GM18870 (cell line): ENCODE data around the gene AP1B1.
"Not testable (repeated sequence)": the region's sequence is repeated elsewhere in the genome, so short reads cannot be mapped to it uniquely, and the experiment has no call there.

Experiments
- ATAC-seq: cut with Tn5 transposase; IDR thresholded peaks from one replicate; pipeline ENCODE4 v1.9.1; 2021; ENCODE audit warnings: moderate library complexity; ENCODE audit not compliant: unreplicated experiment

AP1B1 gene

DNA sequence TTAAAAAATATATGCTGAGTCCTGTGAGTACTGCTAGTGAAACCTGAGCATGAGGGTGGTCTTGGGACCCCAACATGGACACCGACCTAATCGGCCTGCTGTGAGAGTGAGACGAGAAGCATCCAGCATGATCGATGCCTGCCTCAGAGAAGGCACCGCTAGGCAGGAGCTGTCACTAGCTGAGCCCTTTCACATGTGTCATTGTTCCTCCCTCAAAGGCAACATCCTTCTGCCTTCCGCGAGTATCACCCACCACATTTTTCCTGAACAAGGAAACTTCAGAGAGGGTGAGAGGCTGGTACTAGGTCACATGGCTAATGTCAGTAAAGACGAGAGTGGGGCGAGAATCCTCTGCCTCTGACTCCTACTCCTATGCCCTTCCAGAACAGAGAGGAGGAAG, 35.6 kb downstream of the AP1B1 start:
- no peak for ATAC-seq

DNA sequence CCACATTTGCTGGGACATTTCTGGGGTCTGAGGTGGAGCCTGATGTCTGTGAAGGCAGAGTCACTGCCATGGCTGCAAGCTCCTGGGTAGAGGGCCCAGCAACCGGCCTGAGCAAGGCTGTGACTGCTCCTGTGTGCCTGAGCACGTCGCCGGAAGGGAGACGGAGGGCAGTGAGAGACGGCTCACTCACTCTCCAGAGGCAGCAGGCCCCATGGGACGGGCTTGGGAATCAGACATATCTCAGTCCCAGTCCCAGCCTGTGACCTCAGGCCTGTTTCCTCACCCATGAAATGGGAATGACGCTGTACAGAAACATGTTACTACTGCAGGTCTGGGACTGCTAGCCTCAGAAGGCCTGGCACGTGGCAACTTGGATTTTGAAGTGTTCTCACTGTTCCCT, 36.5 kb downstream of the AP1B1 start:
- no peak for ATAC-seq

DNA sequence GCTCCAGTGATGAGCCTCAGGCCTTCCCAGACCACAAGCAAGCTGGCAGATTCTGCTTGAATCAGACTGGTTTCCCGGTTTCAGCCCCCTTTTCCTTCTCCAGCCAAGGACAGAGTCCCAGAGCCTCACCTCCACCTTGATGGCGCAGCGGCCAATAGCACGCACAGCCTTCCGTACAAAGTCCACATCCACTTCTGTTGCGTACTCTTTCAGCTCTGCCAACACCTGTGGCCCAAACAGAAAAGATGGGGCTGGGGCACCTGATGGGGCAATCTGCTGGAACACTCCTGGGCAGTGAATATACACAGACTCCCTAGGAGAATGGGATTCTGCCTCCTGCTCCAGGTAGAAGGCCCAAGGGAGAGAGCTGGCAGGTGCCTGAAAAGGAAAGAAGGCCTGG, 37.3 kb downstream of the AP1B1 start:
- ATAC-seq = no peak

DNA sequence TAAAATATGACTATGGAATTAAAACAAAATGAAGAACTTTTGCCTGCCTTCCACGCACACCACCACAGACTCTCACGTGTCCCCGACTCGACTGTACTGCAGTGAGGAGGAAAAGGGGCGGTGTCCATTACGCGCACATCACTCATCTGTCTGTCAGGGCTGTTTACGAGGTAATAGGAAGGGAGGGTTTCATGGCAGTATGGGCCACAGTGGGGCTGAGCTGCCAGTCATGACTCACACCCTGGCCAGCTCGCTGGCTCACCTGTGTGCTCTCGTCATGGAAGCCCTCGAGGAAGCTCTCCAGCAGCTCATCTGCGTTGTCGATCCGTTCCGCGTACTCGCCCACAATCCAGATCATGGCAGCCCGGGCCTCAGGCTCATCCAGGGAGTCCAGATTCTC, 39.4 kb downstream of the AP1B1 start:
- ATAC-seq = no peak

DNA sequence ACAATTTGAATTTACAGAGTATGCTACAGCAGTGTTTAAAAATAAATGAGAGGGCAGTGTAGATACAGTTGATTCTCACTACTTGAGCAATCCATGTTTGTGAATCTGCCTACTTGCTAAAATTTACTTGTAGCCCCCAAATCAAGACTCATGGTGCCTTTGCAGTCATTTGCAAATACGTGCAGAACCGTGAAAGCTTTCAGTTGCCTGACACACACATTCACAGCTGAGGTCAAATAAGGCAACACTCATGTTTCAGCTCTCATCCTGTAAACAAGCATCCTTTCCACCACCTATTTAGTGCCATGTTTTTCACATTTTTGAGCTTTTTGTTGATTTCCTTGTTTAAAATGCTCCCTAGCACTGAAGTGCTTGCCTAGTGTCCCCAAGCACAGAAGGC, 40.3 kb downstream of the AP1B1 start:
- no peak for ATAC-seq

DNA sequence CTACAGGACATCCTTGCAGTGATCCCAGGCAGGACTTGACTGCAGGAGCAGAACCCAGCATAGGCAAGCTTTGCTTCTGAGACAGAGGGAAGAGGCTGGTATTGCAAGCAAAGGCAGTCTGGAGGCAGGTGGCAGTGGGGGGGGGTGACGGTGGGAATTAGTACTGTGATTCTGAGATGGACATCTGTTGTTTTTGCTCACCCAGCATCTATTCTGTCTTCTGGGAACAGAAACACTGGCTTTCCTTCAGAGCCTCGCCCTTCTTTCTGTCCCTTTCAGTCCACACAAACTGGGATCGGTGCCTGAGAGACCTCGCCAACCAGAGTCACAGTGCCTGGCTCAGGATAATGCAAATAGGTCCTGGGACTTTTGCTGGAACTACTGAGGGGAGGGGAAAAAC, 41.7 kb downstream of the AP1B1 start:
- no peak for ATAC-seq

DNA sequence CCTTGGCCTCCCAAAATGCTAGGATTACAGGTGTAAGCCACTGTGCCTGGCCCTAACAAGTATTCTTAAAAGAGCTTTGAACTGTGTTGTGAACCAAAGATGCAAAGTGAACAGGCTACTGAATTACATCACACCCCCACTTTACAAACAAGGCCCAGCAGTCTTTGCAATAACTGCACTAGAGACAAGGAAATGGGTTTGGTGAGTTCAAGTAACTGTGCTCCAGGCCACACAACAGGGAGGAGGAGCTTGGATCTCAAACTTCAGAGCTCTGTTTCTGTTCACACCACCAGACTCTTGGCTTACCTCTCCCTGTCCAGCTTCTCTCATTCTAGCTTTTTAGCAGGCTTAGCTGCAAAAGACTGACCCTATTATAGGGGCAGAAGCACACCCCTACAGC, 42.4 kb downstream of the AP1B1 start:
- ATAC-seq = no peak

DNA sequence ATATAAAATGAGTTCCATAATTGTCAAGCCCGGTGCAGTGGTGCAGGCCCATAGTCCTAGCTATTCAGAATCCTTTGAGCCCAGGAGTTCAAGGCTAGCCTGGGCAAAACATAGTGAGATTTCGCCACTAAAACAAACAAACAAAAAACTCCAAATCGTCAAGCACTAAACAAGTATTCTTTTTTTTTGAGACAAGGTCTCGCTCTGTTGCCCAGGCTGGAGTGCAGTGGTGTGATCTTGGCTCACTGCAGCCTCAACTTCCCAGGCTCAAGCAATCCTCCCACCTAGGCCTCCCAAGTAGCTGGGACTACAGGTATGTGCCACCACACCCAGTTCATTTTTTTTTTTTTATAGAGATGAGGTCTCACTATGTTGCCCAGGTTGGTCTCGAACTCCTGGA, 43.5 kb downstream of the AP1B1 start:
- ATAC-seq = not testable (repeated sequence)

DNA sequence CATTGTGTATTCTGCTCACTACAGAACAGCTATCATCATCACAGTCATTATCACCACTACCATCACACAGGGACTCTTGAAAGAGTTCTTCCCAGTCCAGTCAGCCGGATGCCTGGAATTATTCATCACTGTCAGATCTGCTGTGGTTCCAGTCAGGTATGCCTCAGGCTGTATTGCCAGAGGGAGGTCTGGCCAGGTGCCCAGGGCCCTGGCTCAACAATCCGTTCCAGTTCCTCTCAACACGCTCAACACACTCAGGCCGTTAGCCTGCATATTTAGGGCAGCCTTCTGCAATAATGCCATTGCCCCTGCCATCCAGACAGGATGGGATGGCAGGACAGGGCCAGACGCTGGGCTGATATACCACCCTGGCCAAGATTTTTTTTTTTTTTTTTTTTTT, 44.2 kb downstream of the AP1B1 start:
- ATAC-seq = no peak

DNA sequence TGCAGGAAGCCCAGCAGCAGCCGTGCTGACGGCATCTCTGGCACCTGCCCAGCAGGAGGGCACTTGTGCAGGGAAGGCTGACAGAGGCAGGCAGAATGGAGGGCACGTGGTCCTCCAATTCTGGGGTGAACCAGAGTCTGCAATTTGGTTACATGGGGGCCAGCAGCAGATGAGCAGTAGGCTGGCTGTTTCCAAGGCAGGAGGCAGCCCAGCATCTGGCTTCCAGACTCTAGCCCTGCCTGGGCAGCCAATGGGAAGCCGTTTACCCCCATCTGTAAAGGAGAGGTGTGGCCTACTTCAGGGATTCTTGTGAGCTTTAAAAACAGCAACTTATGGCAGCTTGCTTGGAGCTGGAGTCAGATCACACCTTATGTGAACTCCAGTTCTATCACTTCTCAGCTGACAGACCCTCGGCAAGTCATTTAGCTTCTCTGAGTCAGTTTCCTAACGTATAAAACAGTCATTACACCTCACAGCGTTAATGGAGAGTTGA, 45.0 kb downstream of the AP1B1 start:
- ATAC-seq = no peak

DNA sequence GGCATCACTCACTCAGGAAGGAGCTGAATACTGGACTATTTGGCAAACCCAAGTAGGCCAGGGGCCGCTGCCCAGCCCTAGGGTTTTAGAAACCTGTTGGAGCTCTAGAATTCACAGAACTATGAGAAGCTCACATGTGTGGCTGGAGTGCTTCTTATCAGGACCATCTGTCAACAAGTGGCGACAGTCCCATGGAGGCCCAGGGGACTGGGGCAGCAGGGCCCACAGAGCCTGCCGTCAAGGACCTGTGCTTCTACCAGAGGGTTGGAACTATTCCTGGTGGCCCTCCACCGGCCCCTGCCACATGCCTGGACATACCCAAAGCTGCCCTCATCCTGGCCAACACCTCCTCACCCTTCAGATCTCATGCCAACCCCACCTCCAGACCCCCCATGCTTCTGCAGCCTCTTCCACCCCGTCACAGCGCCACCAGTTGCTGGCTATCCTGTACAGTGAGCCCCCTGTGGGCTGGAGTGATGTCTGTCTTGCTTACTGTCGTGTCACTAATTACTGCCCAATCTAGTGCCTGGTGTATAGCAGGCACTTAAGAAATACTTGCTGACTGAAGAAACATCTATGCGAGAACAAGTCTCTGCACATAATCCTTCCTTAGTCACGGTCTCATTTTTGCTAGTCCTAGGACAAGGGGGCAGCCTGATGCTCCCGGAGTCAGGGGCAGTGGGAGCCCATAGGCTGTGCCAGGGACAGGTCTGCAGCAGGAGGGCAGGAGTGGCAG, 45.6 kb downstream of the AP1B1 start:
- no peak for ATAC-seq

DNA sequence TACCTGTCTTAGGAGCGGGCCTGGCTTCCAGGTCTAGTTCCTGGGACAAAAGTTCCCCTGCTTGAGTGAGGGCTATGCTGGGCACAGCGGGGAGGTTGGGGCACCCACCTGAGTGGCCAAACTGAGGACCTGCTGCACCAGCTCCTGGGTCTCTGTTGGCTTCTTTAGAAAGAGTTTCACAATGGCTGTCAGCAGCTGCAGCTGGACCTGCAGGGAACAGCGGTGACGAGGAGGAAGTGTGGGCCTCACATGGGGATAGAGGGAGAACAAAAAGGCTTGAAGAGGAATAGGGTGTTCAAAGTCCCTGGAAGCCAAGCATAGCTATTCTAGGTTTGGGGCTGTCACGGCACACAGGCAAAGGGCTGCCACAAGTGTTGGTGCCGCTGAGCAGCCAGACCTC, 46.2 kb downstream of the AP1B1 start:
- no peak for ATAC-seq

DNA sequence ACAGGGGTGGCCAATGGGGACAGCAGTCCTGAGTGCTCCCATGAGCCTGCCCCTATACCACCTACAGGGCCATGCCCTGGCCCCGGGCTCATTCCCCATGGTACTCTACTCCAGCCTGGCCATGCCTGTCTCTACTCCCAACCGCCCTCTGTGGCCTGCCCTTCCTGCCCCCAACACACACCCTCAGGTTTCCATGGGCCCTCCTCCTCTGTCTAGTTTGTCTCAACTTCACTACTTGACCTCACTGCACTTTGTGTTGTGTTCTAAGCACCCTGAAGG, 46.6 kb downstream of the AP1B1 start:
- ATAC-seq = no peak

DNA sequence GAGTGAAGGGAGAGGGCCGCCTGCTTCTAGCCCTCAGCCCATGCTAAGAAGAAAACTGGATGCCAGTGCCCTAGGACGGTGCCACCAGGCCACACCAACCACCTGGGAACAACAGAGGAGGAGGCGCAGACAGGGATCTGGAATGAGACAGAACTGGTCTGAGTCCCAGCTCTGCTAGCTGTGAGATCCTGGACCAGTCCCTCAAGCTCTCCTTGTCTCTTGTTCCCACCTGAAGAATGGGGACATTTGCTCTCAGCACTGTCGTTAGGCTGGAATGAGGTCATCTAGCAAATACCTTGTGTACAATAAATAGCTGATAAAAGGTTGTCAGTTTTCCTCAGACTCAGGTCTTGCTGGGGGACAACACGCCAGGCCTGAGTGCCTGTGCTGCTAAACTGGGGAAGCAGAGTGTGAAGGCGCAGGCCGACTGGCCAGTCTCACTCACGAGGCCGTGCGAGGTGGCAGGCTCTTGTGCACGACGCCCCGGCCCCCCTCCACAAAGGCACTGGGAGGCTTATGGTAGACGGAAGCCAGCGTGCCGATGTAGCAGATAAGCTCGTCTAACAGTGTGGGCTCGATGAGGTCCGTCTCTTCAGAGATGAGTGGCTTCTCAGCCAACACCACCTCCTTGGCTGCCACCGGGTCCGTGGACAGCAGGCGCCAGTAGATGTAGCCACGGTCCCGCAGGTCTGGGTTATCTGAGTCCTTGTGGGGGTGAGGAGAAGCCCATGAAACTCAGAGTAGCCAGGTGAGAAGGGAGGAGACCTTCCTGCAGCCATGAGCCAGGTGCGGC, 47.1 kb downstream of the AP1B1 start:
- ATAC-seq = no peak

DNA sequence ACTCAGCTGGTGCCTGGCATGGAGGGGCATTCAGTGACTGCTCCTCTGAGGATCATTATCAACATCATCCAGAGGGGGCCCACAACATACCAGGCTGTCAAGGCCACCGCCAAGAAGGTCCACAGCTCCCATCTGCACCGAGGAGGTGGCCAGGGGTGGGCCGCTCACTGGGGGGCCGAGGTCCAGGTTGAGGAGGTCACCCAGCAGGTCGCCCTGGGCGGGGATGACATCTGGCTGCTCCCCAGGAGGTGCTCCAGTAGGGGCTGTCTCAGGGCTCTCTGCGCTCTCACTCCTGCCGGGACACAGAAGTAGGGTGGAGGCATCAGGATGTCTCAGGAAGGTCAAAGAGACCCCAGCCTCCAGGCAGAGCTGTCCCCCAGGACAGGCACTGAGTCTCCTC, 47.8 kb downstream of the AP1B1 start:
- no peak for ATAC-seq

DNA sequence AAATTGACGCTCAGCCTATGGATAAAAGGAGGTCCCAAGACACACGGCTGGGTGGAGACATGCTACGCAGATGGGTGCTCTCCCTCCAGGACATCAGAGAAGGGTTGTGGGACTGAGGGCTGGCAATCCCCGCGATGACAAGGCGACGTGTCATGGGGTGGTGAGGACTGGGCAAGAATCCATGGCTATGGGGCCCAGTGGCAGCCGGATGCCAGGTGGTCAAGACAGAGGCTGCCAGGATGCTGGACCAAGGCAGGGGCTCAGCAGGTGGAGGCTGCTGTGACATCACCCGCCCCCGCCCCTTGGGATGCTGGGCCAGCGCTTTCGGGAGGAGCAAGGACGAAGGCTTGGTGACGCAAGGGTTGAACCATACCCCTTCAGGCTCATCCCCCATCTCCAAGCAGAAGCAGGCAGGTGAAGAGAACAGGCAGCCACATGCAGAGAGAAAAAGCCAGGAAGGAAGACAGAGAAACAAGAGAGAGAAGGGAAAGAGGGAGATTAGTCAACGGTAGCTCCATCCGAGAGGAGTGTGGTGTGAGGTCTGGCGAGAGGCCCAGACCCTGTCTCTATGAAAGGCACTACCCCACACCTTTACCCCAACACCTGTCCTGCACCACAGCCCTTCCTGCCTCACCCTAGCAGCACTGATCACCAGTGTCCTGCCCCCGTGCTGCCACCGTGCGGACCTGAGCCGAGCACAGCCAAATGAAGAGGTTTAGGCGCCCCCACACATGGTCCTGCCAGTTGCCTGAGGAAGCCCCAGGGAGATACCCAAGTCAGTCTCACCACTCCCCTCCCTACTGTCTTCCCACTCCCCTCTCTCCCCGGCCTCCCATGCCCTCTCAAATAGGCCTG, 48.8 kb downstream of the AP1B1 start:
- no peak for ATAC-seq

DNA sequence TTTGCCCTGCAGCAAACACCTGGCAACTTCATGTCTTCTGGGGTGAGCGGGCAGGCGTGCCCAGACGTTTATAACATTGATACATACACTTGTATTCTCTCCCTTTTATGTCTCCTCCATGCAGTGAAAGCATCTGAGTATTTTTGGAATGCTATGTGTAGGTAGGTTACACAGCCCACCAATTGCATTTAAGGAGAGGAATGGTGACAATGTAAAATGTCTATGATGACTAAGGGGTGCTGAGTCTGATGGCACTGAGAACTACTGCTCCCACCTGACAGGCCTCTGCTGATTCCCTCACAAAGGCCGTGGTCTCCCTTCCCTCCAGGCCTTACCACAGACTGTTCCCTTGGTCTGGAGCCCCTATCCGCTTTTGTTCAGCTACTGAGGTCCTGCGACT, 50.0 kb downstream of the AP1B1 start:
- ATAC-seq = no peak

DNA sequence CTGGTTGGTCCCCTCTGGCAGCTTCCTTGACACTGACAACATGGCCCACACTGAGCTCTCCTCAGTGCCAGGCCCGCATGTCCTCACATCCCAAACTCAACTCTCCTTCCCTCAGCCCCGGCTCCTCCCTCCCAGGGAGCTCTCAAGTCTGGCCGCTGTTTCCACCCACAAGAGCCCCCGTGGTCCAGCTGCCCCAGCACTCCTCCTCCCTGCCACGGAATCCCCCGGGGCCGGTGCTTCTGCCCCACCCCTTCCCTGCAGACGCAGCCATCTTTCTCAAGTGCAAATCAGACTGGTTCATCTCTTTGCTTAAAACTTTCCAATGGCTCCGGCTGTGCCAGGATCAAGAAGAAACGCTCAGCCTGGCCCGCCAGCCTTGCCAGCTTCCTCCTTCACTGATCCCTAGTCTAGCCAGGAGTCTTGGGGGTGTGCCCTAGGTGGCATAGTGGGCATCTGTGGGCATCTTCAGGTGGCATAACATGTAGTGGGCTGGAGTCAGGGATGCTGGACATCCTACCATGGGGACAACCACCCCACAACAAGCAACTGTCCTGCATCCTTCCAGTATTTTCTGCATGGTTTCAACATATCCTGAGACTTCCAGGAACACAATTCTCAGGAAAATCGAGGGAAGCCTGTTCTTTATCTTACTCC, 50.6 kb downstream of the AP1B1 start:
- ATAC-seq = no peak

DNA sequence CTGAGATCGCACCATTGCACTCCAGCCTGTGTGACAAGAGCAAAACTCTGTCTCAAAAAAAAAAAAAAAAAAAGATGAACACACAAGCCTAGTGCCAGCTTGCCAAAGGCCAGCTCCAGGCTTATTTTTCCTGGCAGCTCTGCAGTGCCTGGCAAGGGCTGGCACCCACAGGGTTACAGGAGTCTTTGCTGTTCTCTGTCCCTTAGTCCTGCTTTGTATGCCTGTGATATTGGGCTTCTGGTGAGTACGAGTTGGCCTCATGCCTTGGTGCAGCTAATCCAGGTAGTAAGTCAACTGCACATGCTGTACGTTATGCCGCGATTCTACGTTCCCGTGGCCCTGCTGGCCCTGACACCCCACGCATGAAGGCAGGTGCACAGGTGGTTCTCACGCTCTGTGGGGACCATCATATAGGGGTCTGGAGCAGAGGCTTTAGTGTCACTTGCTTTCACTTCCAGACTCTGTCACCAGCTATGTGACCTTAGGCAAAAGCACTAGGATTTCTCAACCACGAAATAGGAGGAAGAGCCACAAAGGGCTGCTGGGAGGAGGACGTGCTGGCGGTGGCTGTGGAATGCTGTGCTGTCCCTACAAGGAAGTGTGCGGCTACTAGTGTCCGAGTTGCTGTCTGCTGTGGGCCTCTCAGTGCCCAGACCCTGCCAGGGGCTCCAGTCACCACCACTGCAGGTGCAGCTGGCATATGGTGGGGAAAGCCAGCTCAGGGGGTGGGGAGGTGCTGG, 51.4 kb downstream of the AP1B1 start:
- ATAC-seq = no peak

DNA sequence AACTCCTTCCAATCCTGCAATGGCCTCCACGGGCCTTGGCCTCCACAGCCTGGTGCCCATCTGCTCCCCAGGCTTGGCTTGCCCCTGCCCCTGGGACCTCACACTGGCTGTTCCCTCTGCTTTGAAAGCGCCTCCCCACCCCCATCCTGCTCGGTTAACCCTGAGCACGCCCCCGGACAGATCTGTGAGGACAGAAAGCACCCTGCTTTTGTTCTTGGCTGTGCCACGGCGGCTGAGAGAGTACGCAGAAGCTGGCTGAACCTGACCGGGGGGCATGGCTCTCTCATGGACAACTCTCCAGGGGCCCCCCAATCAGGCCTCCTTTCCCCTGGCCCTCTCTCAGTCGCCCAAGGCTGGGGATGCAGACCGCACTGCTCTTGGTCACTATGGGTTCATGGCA, 52.7 kb downstream of the AP1B1 start:
- no peak for ATAC-seq
